Psoas muscle (tissue), 8 donors: ENCODE data around the gene ATP6V1G2. TPM values are rescaled to one million over a fixed set of nuclear protein-coding genes. Genes with fewer than 3 reads are reported as not detected.
"Not testable (repeated sequence)": the region's sequence is repeated elsewhere in the genome, so short reads cannot be mapped to it uniquely, and the experiment has no call there.

Experiments
- ATAC-seq, 4 donors: fragments of 200-7000 bp; cut with Tn5 transposase; one replicate each; pipeline ENCODE4 v1.9.1; 2020; ENCODE audit warnings: moderate library complexity in 3 of 4, mild to moderate bottlenecking in 2 of 4
- DNase-seq, 2 donors: peaks; one replicate each; pipeline ENCODE4 v3.0.0-alpha.2; 2020
- H3K27ac ChIP-seq: fragments of 200-600 bp; one replicate; pipeline ENCODE4 v1.8.0; 2022
- H3K27me3 ChIP-seq, 3 donors: fragments of 200-600 bp in 1 of 3; one replicate each; pipeline versions ENCODE4 v1.6.1 to v1.8.0; 2013 to 2022; ENCODE audit warnings: low read length in 2 of 3, mild to moderate bottlenecking in 2 of 3, moderate library complexity in 1 of 3; ENCODE audit not compliant: insufficient read depth in 3 of 3
- H3K36me3 ChIP-seq, 2 donors: fragments of 200-600 bp in 1 of 2; one replicate each; pipeline versions ENCODE4 v1.6.1 to v1.8.0; 2013 to 2022; ENCODE audit warnings: low read depth in 1 of 2, mild to moderate bottlenecking in 1 of 2, moderate library complexity in 1 of 2; ENCODE audit not compliant: insufficient read depth in 1 of 2
- H3K4me1 ChIP-seq: fragments of 200-600 bp; one replicate; pipeline ENCODE4 v1.8.0; 2022
- H3K4me3 ChIP-seq: fragments of 200-600 bp; one replicate; pipeline ENCODE4 v1.8.0; 2022; ENCODE audit warnings: mild to moderate bottlenecking
- H3K9me3 ChIP-seq: fragments of 200-600 bp; one replicate; pipeline ENCODE4 v1.8.0; 2022
- CTCF ChIP-seq: fragments of 200-600 bp; IDR thresholded peaks from one replicate; pipeline ENCODE4 v1.8.0; 2022; ENCODE audit warnings: antibody characterized with exemption
- WGBS, 3 donors: extraction: QIAGEN DNeasy Blood & Tissue Kit; methylation state at CpG; one replicate each; pipeline versions ENCODE4 v1.1.6 to v1.1.7; 2013; 5-methylcytosine and 5-hydroxymethylcytosine counted together
- intact Hi-C, 2 donors: fragments of 100-400 bp; cut with DNase I; formaldehyde crosslinking; loops; one replicate each; pipeline versions ENCODE4 v1.11.0 to v1.14.2; 2022
- polyA plus RNA-seq, 3 donors: library from polyadenylated mRNA; stranded (reverse); fragments of 200-250 nt; gene quantifications; one replicate each; pipeline ENCODE4 v1.2.3, GENCODE V29; 2013
- total RNA-seq, 4 donors: library from RNA; stranded (reverse); fragmentation: NEBNext Ultra II Directional in 2 of 4; extraction: Animal tissue kit (Norgen Biotek cat#: 25700) in 2 of 4; gene quantifications; one replicate each; pipeline versions ENCODE4 v1.2.1 to v1.2.4, GENCODE V29; 2021 to 2023
- donor health status: healthy with polysubstance abuse.
- donor health status: DM: no; HTN: no; CAD: no; lungs with moderate emphysema.
- donor health status: Bipolar disorder and iron deficiency.
- donor health status: healthy.
- donor health status: DM: yes; HTN: yes; CAD: no.
- donor health status: DM: no; HTN: no; CAD: no.
- donor health status: DM: no; HTN: no; CAD: no.
- donor health status: DM: yes; HTN: yes; CAD: no.

Gene ATP6V1G2
- total and polyA plus RNA-seq, 7 donors: 0.66 to 4.7 (median 1.2) TPM

DNA sequence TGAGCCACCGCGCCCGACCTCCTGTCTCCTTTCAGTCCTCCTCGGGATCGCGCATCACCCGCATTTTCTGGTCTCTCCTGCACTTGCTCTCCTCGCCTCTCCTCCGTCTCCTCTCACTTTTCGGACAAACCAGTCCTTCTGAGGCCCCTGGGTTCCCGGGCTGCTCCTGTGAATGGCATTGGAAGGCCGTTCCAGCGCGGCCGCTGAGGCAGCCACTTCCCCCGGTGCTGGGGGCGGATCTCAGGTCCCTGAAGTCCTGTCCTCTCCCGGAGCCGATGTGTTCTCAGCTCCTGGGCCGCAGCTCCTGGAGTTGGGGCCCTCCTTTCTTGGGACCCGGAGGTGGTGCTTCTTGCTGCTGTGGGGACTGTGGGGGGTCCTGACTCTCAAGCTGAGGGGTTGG is 47.7 kb downstream of the ATP6V1G2 start:
- Histone ChIP-seq H3K9me3 (peaks cover 4% of the 10 kb centered on the region), H3K4me1 (peaks cover 2% of the 10 kb centered on the region), H3K27ac (no peak overlapping the region), H3K36me3 (no peaks in the 10 kb centered on the region), H3K4me3 (peak overlapping the region; percentile 67), H3K27me3 (peaks cover 0 to 35% (median 8%) of the 10 kb centered on the region in 3 donors)
- ATAC-seq (no peak), DNase-seq (no peak)
- intact Hi-C loops: loop anchor here in 1 of 2 donors (5.0 kb wide), 1 partner anchor 44 kb away; the partner anchor contains the start of gene DDX39B
- no peak for TF ChIP-seq CTCF
- WGBS, 3 donors: 2 to 12% (median 6%) methylated on average over 21 of the region's 21 CpGs

GRCh38 chr6:31497531-31498476 is 48.6 kb downstream of the ATP6V1G2 start, which contains the start of gene MICB:
TSS of gene MICB (plus strand) at chr6:31498145. CDS start at chr6:31498194, 49 bp downstream.
- Histone ChIP-seq H3K36me3 (no peaks in the 10 kb centered on the region), H3K4me3 (peak within 1 kb of the TSS; percentile 67), H3K9me3 (peaks cover 4% of the 10 kb centered on the region), H3K27me3 (peaks cover 0 to 43% (median 8%) of the 10 kb centered on the region in 3 donors), H3K27ac (peak within 1 kb of the TSS; percentile 9), H3K4me1 (peaks cover 2% of the 10 kb centered on the region)
- ATAC-seq (peak; percentile 28 to 61 (median 50)), DNase-seq (peak; percentile 64 to 77)
- TF ChIP-seq CTCF: no peak
- WGBS, 3 donors: 1 to 2% (median 1%) methylated on average over 58 to 64 of the region's 64 CpGs
- intact Hi-C loops: loop anchor here in 1 of 2 donors (5.0 kb wide), 1 partner anchor 44 kb away; the partner anchor contains the start of gene DDX39B

- 33 to 63% (median 60%) methylated on average over 4 of the region's 4 CpGs for WGBS, 3 donors
- H3K36me3 ChIP-seq, H3K27ac ChIP-seq, ATAC-seq, H3K4me1 ChIP-seq, H3K4me3 ChIP-seq, H3K9me3 ChIP-seq, DNase-seq: not testable (repeated sequence)
- peaks cover 0 to 50% (median 8%) of the 10 kb centered on the region in 3 donors for H3K27me3 ChIP-seq
- intact Hi-C loops: loop anchor here in 1 of 2 donors (5.0 kb wide), 1 partner anchor 45 kb away; the partner anchor contains the start of gene DDX39B
Observed at GRCh38 chr6:31496826-31497225, 49.6 kb downstream of the ATP6V1G2 start.

DNA sequence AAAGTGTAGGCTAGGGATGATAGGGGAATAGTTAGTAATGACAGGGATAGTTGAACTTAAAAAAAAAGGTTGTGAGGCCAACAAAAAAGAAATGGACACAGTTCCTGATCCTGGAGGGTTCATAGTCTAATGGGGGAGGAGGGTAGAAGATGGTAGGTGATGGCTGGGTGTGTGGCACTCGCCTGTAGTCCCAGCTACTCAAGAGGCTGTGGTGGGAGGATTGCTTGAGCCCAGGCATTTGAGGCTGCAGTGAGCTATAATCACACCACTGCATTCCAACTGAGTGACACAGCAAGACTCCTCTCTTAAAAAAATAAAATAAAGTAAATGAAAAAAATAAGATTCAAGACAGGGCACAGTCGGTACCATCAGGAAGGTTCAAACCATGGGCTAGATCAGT is 50.8 kb downstream of the ATP6V1G2 start:
- Histone ChIP-seq H3K4me1 (peaks cover 2% of the 10 kb centered on the region), H3K4me3 (peak overlapping the region; percentile 67), H3K9me3 (no peaks in the 10 kb centered on the region), H3K27ac (no peak overlapping the region), H3K27me3 (peaks cover 0 to 46% (median 8%) of the 10 kb centered on the region in 3 donors), H3K36me3 (no peaks in the 10 kb centered on the region)
- WGBS, 3 donors: 72 to 81% (median 79%) methylated on average over 2 of the region's 2 CpGs
- ATAC-seq (no peak), DNase-seq (no peak)
- no peak for TF ChIP-seq CTCF
- intact Hi-C loops: loop anchor here in 1 of 2 donors (5.0 kb wide), 1 partner anchor 47 kb away; the partner anchor contains the start of gene DDX39B

Other genes with a start within 250 kb of the ATP6V1G2 start
Only the 30 nearest of the 31 such genes appear.
- 100 to 1,000 TPM; 185 to 402 (median 277) TPM for gene HLA-B, start 189.4 kb downstream of the ATP6V1G2 start, total RNA-seq
- 100 to 1,000 TPM; 138 to 237 (median 218) TPM for gene HLA-B, start 189.4 kb downstream of the ATP6V1G2 start, polyA plus RNA-seq
- 1 to 10 TPM; 2.7 to 5.7 (median 4.2) TPM for gene MICA, start 143.0 kb downstream of the ATP6V1G2 start, total RNA-seq
- gene MICA, start 143.0 kb downstream of the ATP6V1G2 start, polyA plus RNA-seq: 1 to 10 TPM; 4.1 to 5.7 (median 5.0) TPM
- gene MICB, start 48.5 kb downstream of the ATP6V1G2 start, total RNA-seq: 1 to 10 TPM in 1 of 4 donors, under 1 TPM in 3; 0.65 to 1.0 (median 0.75) TPM
- gene MICB, start 48.5 kb downstream of the ATP6V1G2 start, polyA plus RNA-seq: under 1 TPM; 0.25 to 0.42 (median 0.25) TPM
- gene MCCD1, start 17.6 kb downstream of the ATP6V1G2 start, total RNA-seq: not detected
- gene MCCD1, start 17.6 kb downstream of the ATP6V1G2 start, polyA plus RNA-seq: not detected
- gene DDX39B, start 4.6 kb downstream of the ATP6V1G2 start, total RNA-seq: 100 to 1,000 TPM; 141 to 186 (median 165) TPM
- 100 to 1,000 TPM; 128 to 174 (median 134) TPM for gene DDX39B, start 4.6 kb downstream of the ATP6V1G2 start, polyA plus RNA-seq
- 10 to 100 TPM; 13.7 to 19.1 (median 15.4) TPM for gene NFKBIL1, start 1.0 kb upstream of the ATP6V1G2 start, total RNA-seq
- 10 to 100 TPM; 20.8 to 29.3 (median 21.6) TPM for gene NFKBIL1, start 1.0 kb upstream of the ATP6V1G2 start, polyA plus RNA-seq
- not detected for gene LTA, start 25.7 kb upstream of the ATP6V1G2 start, total RNA-seq
- gene LTA, start 25.7 kb upstream of the ATP6V1G2 start, polyA plus RNA-seq: under 1 TPM in 2 of 3 donors, not detected in 1; 0.05 to 0.10 TPM
- under 1 TPM in 3 of 4 donors, not detected in 1; 0.34 to 0.81 (median 0.61) TPM for gene TNF, start 29.0 kb upstream of the ATP6V1G2 start, total RNA-seq
- under 1 TPM in 2 of 3 donors, not detected in 1; 0.09 TPM for gene TNF, start 29.0 kb upstream of the ATP6V1G2 start, polyA plus RNA-seq
- gene LTB, start 35.8 kb upstream of the ATP6V1G2 start, total RNA-seq: under 1 TPM; 0.69 to 0.79 (median 0.74) TPM
- 1 to 10 TPM in 1 of 3 donors, under 1 TPM in 2; 0.08 to 1.0 (median 0.17) TPM for gene LTB, start 35.8 kb upstream of the ATP6V1G2 start, polyA plus RNA-seq
- 1 to 10 TPM; 1.8 to 5.6 (median 3.1) TPM for gene LST1, start 39.7 kb upstream of the ATP6V1G2 start, total RNA-seq
- gene LST1, start 39.7 kb upstream of the ATP6V1G2 start, polyA plus RNA-seq: 1 to 10 TPM; 1.2 to 1.8 (median 1.7) TPM
- gene NCR3, start 46.4 kb upstream of the ATP6V1G2 start, total RNA-seq: not detected
- gene NCR3, start 46.4 kb upstream of the ATP6V1G2 start, polyA plus RNA-seq: under 1 TPM in 2 of 3 donors, not detected in 1; 0.08 to 0.20 TPM
- gene AIF1, start 68.6 kb upstream of the ATP6V1G2 start, total RNA-seq: 1 to 10 TPM; 2.6 to 9.5 (median 4.6) TPM
- gene AIF1, start 68.6 kb upstream of the ATP6V1G2 start, polyA plus RNA-seq: 10 to 100 TPM in 1 of 3 donors, 1 to 10 TPM in 2; 4.9 to 11.3 (median 5.7) TPM
- 100 to 1,000 TPM in 1 of 4 donors, 10 to 100 TPM in 3; 80.1 to 116 (median 81.7) TPM for gene PRRC2A, start 74.1 kb upstream of the ATP6V1G2 start, total RNA-seq
- gene PRRC2A, start 74.1 kb upstream of the ATP6V1G2 start, polyA plus RNA-seq: 100 to 1,000 TPM in 1 of 3 donors, 10 to 100 TPM in 2; 60.2 to 119 (median 65.3) TPM
- 100 to 1,000 TPM; 317 to 370 (median 341) TPM for gene BAG6, start 106.1 kb upstream of the ATP6V1G2 start, total RNA-seq
- gene BAG6, start 106.1 kb upstream of the ATP6V1G2 start, polyA plus RNA-seq: 100 to 1,000 TPM; 294 to 419 (median 302) TPM
- gene APOM, start 109.3 kb upstream of the ATP6V1G2 start, total RNA-seq: 1 to 10 TPM; 1.9 to 3.0 (median 2.3) TPM
- gene APOM, start 109.3 kb upstream of the ATP6V1G2 start, polyA plus RNA-seq: 1 to 10 TPM; 1.8 to 3.5 (median 2.0) TPM
- 10 to 100 TPM; 13.5 to 21.2 (median 16.1) TPM for gene C6orf47, start 114.2 kb upstream of the ATP6V1G2 start, total RNA-seq
- gene C6orf47, start 114.2 kb upstream of the ATP6V1G2 start, polyA plus RNA-seq: 10 to 100 TPM; 19.4 to 36.0 (median 22.9) TPM
- gene GPANK1, start 118.4 kb upstream of the ATP6V1G2 start, total RNA-seq: 10 to 100 TPM; 13.6 to 22.6 (median 15.3) TPM
- gene GPANK1, start 118.4 kb upstream of the ATP6V1G2 start, polyA plus RNA-seq: 10 to 100 TPM; 23.5 to 49.7 (median 24.2) TPM
- 100 to 1,000 TPM; 102 to 129 (median 103) TPM for gene CSNK2B, start 119.5 kb upstream of the ATP6V1G2 start, total RNA-seq
- 100 to 1,000 TPM; 151 to 208 (median 160) TPM for gene CSNK2B, start 119.5 kb upstream of the ATP6V1G2 start, polyA plus RNA-seq
- gene LY6G5B, start 123.4 kb upstream of the ATP6V1G2 start, total RNA-seq: 1 to 10 TPM; 1.7 to 8.4 (median 3.0) TPM
- gene LY6G5B, start 123.4 kb upstream of the ATP6V1G2 start, polyA plus RNA-seq: 1 to 10 TPM; 2.5 to 2.9 (median 2.9) TPM
- gene LY6G5C, start 134.5 kb upstream of the ATP6V1G2 start, total RNA-seq: 1 to 10 TPM in 3 of 4 donors, under 1 TPM in 1; 0.75 to 3.2 (median 2.3) TPM
- gene LY6G5C, start 134.5 kb upstream of the ATP6V1G2 start, polyA plus RNA-seq: 1 to 10 TPM; 1.4 to 2.3 (median 1.9) TPM
- 10 to 100 TPM; 26.6 to 36.5 (median 30.5) TPM for gene ABHD16A, start 156.7 kb upstream of the ATP6V1G2 start, total RNA-seq
- gene ABHD16A, start 156.7 kb upstream of the ATP6V1G2 start, polyA plus RNA-seq: 10 to 100 TPM; 34.4 to 56.6 (median 50.0) TPM
- not detected for gene LY6G6F, start 160.3 kb upstream of the ATP6V1G2 start, total RNA-seq
- under 1 TPM in 1 of 3 donors, not detected in 2; 0.05 TPM for gene LY6G6F, start 160.3 kb upstream of the ATP6V1G2 start, polyA plus RNA-seq
- gene LY6G6D, start 168.7 kb upstream of the ATP6V1G2 start, total RNA-seq: not detected
- gene LY6G6D, start 168.7 kb upstream of the ATP6V1G2 start, polyA plus RNA-seq: not detected
- not detected for gene LY6G6C, start 175.1 kb upstream of the ATP6V1G2 start, total RNA-seq
- gene LY6G6C, start 175.1 kb upstream of the ATP6V1G2 start, polyA plus RNA-seq: not detected
- under 1 TPM; 0.10 to 0.37 (median 0.22) TPM for gene MPIG6B, start 176.8 kb upstream of the ATP6V1G2 start, total RNA-seq
- under 1 TPM in 1 of 3 donors, not detected in 2; 0.04 TPM for gene MPIG6B, start 176.8 kb upstream of the ATP6V1G2 start, polyA plus RNA-seq
- 10 to 100 TPM in 2 of 4 donors, 1 to 10 TPM in 2; 8.4 to 16.2 (median 10.2) TPM for gene DDAH2, start 182.7 kb upstream of the ATP6V1G2 start, total RNA-seq
- 10 to 100 TPM in 2 of 3 donors, 1 to 10 TPM in 1; 6.3 to 13.8 (median 11.3) TPM for gene DDAH2, start 182.7 kb upstream of the ATP6V1G2 start, polyA plus RNA-seq
- 10 to 100 TPM; 29.1 to 51.2 (median 41.9) TPM for gene CLIC1, start 189.9 kb upstream of the ATP6V1G2 start, total RNA-seq
- gene CLIC1, start 189.9 kb upstream of the ATP6V1G2 start, polyA plus RNA-seq: 10 to 100 TPM; 20.6 to 85.9 (median 35.1) TPM
- 1 to 10 TPM; 1.7 to 3.0 (median 1.8) TPM for gene MSH5, start 193.4 kb upstream of the ATP6V1G2 start, total RNA-seq
- 1 to 10 TPM; 1.4 to 2.7 (median 1.7) TPM for gene MSH5, start 193.4 kb upstream of the ATP6V1G2 start, polyA plus RNA-seq
- under 1 TPM in 1 of 4 donors, not detected in 3; 0.59 TPM for gene SAPCD1, start 216.0 kb upstream of the ATP6V1G2 start, total RNA-seq
- under 1 TPM; 0.13 to 0.78 (median 0.23) TPM for gene SAPCD1, start 216.0 kb upstream of the ATP6V1G2 start, polyA plus RNA-seq
- gene VWA7, start 230.7 kb upstream of the ATP6V1G2 start, total RNA-seq: 1 to 10 TPM; 5.2 to 8.0 (median 7.5) TPM
- gene VWA7, start 230.7 kb upstream of the ATP6V1G2 start, polyA plus RNA-seq: 1 to 10 TPM in 2 of 3 donors, under 1 TPM in 1; 0.76 to 3.5 (median 1.8) TPM